ENCODE results near the gene GDE1.

DNA sequence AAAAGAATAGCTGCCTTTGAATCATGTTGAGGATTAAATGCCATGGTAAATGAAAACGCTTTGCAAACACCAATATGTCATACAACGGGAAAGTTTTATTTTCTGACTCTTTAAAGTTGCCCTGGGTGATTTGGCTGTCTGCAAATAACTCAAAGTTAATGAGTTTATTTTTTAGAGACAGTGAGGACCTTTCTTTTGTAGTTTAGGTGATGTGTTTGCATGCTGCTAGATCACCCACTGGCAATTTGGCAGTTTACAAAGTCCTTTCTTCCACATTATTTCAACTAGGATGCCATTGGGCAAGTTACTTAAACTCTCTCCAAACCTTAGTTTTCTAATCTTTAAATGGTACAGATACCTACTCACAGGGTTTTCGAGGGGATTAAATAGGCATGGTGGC, 37.8 kb downstream of the GDE1 start:
- TF ChIP-seq, protein P1, sequence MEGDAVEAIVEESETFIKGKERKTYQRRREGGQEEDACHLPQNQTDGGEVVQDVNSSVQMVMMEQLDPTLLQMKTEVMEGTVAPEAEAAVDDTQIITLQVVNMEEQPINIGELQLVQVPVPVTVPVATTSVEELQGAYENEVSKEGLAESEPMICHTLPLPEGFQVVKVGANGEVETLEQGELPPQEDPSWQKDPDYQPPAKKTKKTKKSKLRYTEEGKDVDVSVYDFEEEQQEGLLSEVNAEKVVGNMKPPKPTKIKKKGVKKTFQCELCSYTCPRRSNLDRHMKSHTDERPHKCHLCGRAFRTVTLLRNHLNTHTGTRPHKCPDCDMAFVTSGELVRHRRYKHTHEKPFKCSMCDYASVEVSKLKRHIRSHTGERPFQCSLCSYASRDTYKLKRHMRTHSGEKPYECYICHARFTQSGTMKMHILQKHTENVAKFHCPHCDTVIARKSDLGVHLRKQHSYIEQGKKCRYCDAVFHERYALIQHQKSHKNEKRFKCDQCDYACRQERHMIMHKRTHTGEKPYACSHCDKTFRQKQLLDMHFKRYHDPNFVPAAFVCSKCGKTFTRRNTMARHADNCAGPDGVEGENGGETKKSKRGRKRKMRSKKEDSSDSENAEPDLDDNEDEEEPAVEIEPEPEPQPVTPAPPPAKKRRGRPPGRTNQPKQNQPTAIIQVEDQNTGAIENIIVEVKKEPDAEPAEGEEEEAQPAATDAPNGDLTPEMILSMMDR (IDR thresholded peaks at IDR 0.05): no peak
- TF ChIP-seq POLR2AphosphoS5 (IDR thresholded peaks at IDR 0.05) (no peak), POLR2A (IDR thresholded peaks at IDR 0.05) (no peak)

Measured in breast epithelium (tissue), 3 donors.